H4 (cell line): ENCODE results near the gene RFC2. TPM values are rescaled to one million over a fixed set of nuclear protein-coding genes. Genes with fewer than 3 reads are reported as not detected.
"Not testable (repeated sequence)": the region's sequence is repeated elsewhere in the genome, so short reads cannot be mapped to it uniquely, and the experiment has no call there.

Experiments
- DNase-seq: peaks from one replicate; pipeline ENCODE4 v3.0.0-alpha.2; 2015; ENCODE audit warnings: low spot score
- total RNA-seq: library from RNA; depleted of rRNA; stranded (reverse); fragments of >200 nt; shearing (Covaris generic); gene quantifications from 2 replicates; pipeline ENCODE4 v1.2.3, GENCODE V29; 2014

RFC2 gene
- total RNA-seq, 1 experiment from 2014 or later: 97.3 TPM

- DNase-seq: no peak
Observed at GRCh38 chr7:74217455-74218342, 36.5 kb downstream of the RFC2 start.

GRCh38 chr7:74216361-74216761 lies 37.8 kb downstream of the RFC2 start:
- DNase-seq: no peak

- no peak for DNase-seq
Observed at GRCh38 chr7:74215921-74216320, 38.3 kb downstream of the RFC2 start.

- no peak for DNase-seq
Observed at GRCh38 chr7:74214816-74215630, 39.2 kb downstream of the RFC2 start.

GRCh38 chr7:74212661-74213060 lies 41.5 kb downstream of the RFC2 start:
- DNase-seq: no peak

- not testable (repeated sequence) for DNase-seq
Observed at GRCh38 chr7:74208241-74208640, 46.0 kb downstream of the RFC2 start.

- no peak for DNase-seq
Observed at GRCh38 chr7:74207586-74207985, 46.6 kb downstream of the RFC2 start.

- peak; percentile 73 for DNase-seq
Observed at GRCh38 chr7:74206589-74207120, 47.5 kb downstream of the RFC2 start.

GRCh38 chr7:74206052-74206451 lies 48.1 kb downstream of the RFC2 start:
- DNase-seq: not testable (repeated sequence)

- no peak for DNase-seq
Observed at GRCh38 chr7:74203956-74204618, 50.1 kb downstream of the RFC2 start.

- peak; percentile 88 for DNase-seq
Observed at GRCh38 chr7:74202841-74203556, 51.2 kb downstream of the RFC2 start.

GRCh38 chr7:74199551-74200355 lies 54.4 kb downstream of the RFC2 start:
- DNase-seq: peak; percentile 76

GRCh38 chr7:74197449-74198124 lies 56.6 kb downstream of the RFC2 start:
- no peak for DNase-seq

- not testable (repeated sequence) for DNase-seq
Observed at GRCh38 chr7:74195968-74196654, 58.1 kb downstream of the RFC2 start.

- not testable (repeated sequence) for DNase-seq
Observed at GRCh38 chr7:74195139-74195860, 58.9 kb downstream of the RFC2 start.

- DNase-seq: no peak
Observed at GRCh38 chr7:74194686-74195085, 59.5 kb downstream of the RFC2 start.

- no peak for DNase-seq
Observed at GRCh38 chr7:74193913-74194312, 60.3 kb downstream of the RFC2 start.

GRCh38 chr7:74193054-74193453 lies 61.1 kb downstream of the RFC2 start:
- DNase-seq: no peak
